SH-SY5Y (cell line): ENCODE data around the gene FMNL2.

Experiments
- GATA2 ChIP-seq: IDR thresholded peaks from 2 replicates; pipeline ENCODE4 v1.6.1; 2011; ENCODE audit warnings: mild to moderate bottlenecking, low read depth, low read length
- GATA3 ChIP-seq: IDR thresholded peaks from 2 replicates; pipeline ENCODE4 v1.6.1; 2011; ENCODE audit warnings: low read depth, mild to moderate bottlenecking, low read length, moderate library complexity

GRCh38 chr2:152694161-152694661 is 359.2 kb downstream of the FMNL2 start:
- no peak for TF ChIP-seq GATA3
- TF ChIP-seq GATA2 = no peak
